ENCODE measurements around the gene DNMT3L. TPM values are rescaled to one million over a fixed set of nuclear protein-coding genes. Genes with fewer than 3 reads are reported as not detected.

DNMT3L gene
- total RNA-seq, 1 donor from 2014 or later = not detected

- no peak overlapping the region for H2AFZ ChIP-seq (ENCODE audit: low read depth, low read length)
- no peaks in the 10 kb centered on the region for H3K4me1 ChIP-seq (ENCODE audit: insufficient read depth, low read length)
- no peaks in the 10 kb centered on the region for H3K27me3 ChIP-seq (ENCODE audit: insufficient read depth, low read length)
- H3K4me2 ChIP-seq (ENCODE audit: low read length) = no peak overlapping the region
- no peaks in the 10 kb centered on the region for H3K9me3 ChIP-seq (ENCODE audit: insufficient read depth, low read depth, low read length)
- no peaks in the 10 kb centered on the region for H4K20me1 ChIP-seq (ENCODE audit: insufficient read depth, low read length)
- no peaks in the 10 kb centered on the region for H3K4me1 Mint-ChIP-seq (ENCODE audit: low read depth, unreplicated experiment)
- H3K36me3 Mint-ChIP-seq (ENCODE audit: low read depth, unreplicated experiment) = no peaks in the 10 kb centered on the region
- FAIRE-seq (no peak), DNase-seq (ENCODE audit: low read depth) (no peak)
- H3K9ac ChIP-seq (ENCODE audit: low read length) = no peak overlapping the region
- peaks cover 17% of the 10 kb centered on the region for H3K27me3 Mint-ChIP-seq (ENCODE audit: low read depth, unreplicated experiment)
- no peak overlapping the region for H3K4me3 ChIP-seq (ENCODE audit: insufficient read depth, low read depth, low read length)
- no peak for TF ChIP-seq EZH2 (IDR thresholded peaks at IDR 0.05; ENCODE audit: insufficient read depth, low read length)
- TF ChIP-seq, protein P1, sequence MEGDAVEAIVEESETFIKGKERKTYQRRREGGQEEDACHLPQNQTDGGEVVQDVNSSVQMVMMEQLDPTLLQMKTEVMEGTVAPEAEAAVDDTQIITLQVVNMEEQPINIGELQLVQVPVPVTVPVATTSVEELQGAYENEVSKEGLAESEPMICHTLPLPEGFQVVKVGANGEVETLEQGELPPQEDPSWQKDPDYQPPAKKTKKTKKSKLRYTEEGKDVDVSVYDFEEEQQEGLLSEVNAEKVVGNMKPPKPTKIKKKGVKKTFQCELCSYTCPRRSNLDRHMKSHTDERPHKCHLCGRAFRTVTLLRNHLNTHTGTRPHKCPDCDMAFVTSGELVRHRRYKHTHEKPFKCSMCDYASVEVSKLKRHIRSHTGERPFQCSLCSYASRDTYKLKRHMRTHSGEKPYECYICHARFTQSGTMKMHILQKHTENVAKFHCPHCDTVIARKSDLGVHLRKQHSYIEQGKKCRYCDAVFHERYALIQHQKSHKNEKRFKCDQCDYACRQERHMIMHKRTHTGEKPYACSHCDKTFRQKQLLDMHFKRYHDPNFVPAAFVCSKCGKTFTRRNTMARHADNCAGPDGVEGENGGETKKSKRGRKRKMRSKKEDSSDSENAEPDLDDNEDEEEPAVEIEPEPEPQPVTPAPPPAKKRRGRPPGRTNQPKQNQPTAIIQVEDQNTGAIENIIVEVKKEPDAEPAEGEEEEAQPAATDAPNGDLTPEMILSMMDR (IDR thresholded peaks at IDR 0.05; ENCODE audit: insufficient read depth, low read depth, low read length) = no peak
- H3K4me3 Mint-ChIP-seq (ENCODE audit: unreplicated experiment) = no peak overlapping the region
- H3K27ac ChIP-seq (ENCODE audit: low read depth, low read length) = no peak overlapping the region
- no peaks in the 10 kb centered on the region for H3K79me2 ChIP-seq (ENCODE audit: insufficient read depth, low read length)
- no peak overlapping the region for H3K27ac Mint-ChIP-seq (ENCODE audit: unreplicated experiment)
- no peaks in the 10 kb centered on the region for H3K36me3 ChIP-seq (ENCODE audit: insufficient read depth, low read length)
- no peaks in the 10 kb centered on the region for H3K9me3 Mint-ChIP-seq (ENCODE audit: unreplicated experiment)
These were observed 7.4 kb upstream of the DNMT3L start for GRCh38 chr21:44269090-44269489.

DNA sequence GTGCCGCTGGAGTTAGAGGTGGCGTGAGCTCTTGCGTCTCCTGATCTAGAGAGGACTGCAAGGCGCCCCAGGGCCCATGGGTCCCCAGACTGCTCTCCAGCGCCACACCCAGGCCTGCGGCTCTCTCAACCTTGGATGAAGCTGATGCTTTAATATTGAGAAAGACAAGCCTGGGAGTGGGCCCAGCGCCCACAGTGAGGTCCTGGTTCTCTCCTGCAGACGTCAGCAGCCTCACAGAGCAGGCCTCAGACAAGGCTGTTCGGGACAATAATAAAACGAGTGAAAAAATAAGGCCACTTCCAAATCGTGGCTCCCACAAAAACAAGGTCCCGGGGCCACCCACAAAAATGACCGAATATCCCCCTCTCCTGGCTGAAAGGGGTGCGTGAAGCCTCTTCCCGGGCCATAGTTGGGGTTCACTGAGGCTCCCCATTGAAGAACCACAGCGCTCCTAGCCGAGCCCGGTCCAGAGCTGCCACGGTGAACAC, 6.0 kb upstream of the DNMT3L start:
- Mint-ChIP-seq H3K9me3 (ENCODE audit: unreplicated experiment) (no peaks in the 10 kb centered on the region), H3K4me1 (ENCODE audit: low read depth, unreplicated experiment) (no peaks in the 10 kb centered on the region), H3K27me3 (ENCODE audit: low read depth, unreplicated experiment) (peaks cover 14% of the 10 kb centered on the region), H3K27ac (ENCODE audit: unreplicated experiment) (no peak overlapping the region), H3K36me3 (ENCODE audit: low read depth, unreplicated experiment) (no peaks in the 10 kb centered on the region), H3K4me3 (ENCODE audit: unreplicated experiment) (no peak overlapping the region)
- DNase-seq (ENCODE audit: low read depth) (no peak), FAIRE-seq (no peak)
- Histone ChIP-seq H3K27me3 (ENCODE audit: insufficient read depth, low read length) (no peaks in the 10 kb centered on the region), H4K20me1 (ENCODE audit: insufficient read depth, low read length) (no peaks in the 10 kb centered on the region), H3K79me2 (ENCODE audit: insufficient read depth, low read length) (no peaks in the 10 kb centered on the region), H3K4me1 (ENCODE audit: insufficient read depth, low read length) (no peaks in the 10 kb centered on the region), H3K9ac (ENCODE audit: low read length) (no peak overlapping the region), H3K4me2 (ENCODE audit: low read length) (no peak overlapping the region), H3K27ac (ENCODE audit: low read depth, low read length) (no peak overlapping the region), H2AFZ (ENCODE audit: low read depth, low read length) (no peak overlapping the region), H3K4me3 (ENCODE audit: insufficient read depth, low read depth, low read length) (no peak overlapping the region), H3K36me3 (ENCODE audit: insufficient read depth, low read length) (no peaks in the 10 kb centered on the region), H3K9me3 (ENCODE audit: insufficient read depth, low read depth, low read length) (no peaks in the 10 kb centered on the region)
- TF ChIP-seq EZH2 (IDR thresholded peaks at IDR 0.05; ENCODE audit: insufficient read depth, low read length) = no peak
- TF ChIP-seq, protein P1 (IDR thresholded peaks at IDR 0.05; ENCODE audit: insufficient read depth, low read depth, low read length) = no peak

DNA sequence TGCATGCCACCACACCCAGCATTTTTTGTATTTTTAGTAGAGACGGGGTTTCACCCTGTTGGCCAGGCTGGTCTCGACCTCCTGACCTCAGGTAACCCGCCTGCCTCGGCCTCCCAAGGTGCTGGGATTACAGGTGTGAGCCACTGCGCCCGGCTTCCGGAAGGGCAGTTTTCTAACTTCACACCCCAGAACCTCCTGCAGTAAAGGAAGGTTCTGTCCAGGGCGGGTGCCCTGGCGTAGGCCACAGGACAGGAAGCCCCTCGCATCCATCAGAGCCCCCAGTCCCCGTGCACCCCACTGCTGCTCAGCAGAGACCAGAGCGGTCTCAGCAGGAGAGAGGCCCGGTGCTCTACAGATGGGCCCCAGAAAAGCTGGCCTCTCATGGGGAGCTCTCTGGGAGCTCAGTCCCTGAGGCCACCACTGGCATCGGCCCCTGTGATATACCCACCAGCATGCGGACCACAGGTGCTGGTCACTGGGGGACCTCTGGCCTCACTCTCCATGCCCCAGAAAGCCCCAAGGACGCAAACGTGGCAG, 4.1 kb upstream of the DNMT3L start:
- TF ChIP-seq, protein P1 (IDR thresholded peaks at IDR 0.05; ENCODE audit: insufficient read depth, low read depth, low read length) = no peak
- no peak for TF ChIP-seq EZH2 (IDR thresholded peaks at IDR 0.05; ENCODE audit: insufficient read depth, low read length)
- FAIRE-seq = no peak
- no peak overlapping the region for H3K4me3 Mint-ChIP-seq (ENCODE audit: unreplicated experiment)

More for the DNA sequence above, 4.1 kb upstream of the DNMT3L start:
- no peaks in the 10 kb centered on the region for H3K79me2 ChIP-seq (ENCODE audit: insufficient read depth, low read length)
- H3K27me3 Mint-ChIP-seq (ENCODE audit: low read depth, unreplicated experiment) = peaks cover 14% of the 10 kb centered on the region
- no peaks in the 10 kb centered on the region for H3K9me3 Mint-ChIP-seq (ENCODE audit: unreplicated experiment)
- H3K4me1 ChIP-seq (ENCODE audit: insufficient read depth, low read length) = no peaks in the 10 kb centered on the region
- H3K4me2 ChIP-seq (ENCODE audit: low read length) = no peak overlapping the region
- H3K4me1 Mint-ChIP-seq (ENCODE audit: low read depth, unreplicated experiment) = no peaks in the 10 kb centered on the region
- no peaks in the 10 kb centered on the region for H4K20me1 ChIP-seq (ENCODE audit: insufficient read depth, low read length)
- no peaks in the 10 kb centered on the region for H3K9me3 ChIP-seq (ENCODE audit: insufficient read depth, low read depth, low read length)
- H3K4me3 ChIP-seq (ENCODE audit: insufficient read depth, low read depth, low read length) = no peak overlapping the region
- no peak overlapping the region for H2AFZ ChIP-seq (ENCODE audit: low read depth, low read length)
- H3K27me3 ChIP-seq (ENCODE audit: insufficient read depth, low read length) = no peaks in the 10 kb centered on the region
- H3K9ac ChIP-seq (ENCODE audit: low read length) = no peak overlapping the region
- H3K36me3 ChIP-seq (ENCODE audit: insufficient read depth, low read length) = no peaks in the 10 kb centered on the region
- DNase-seq (ENCODE audit: low read depth) = no peak
- no peak overlapping the region for H3K27ac Mint-ChIP-seq (ENCODE audit: unreplicated experiment)
- no peak overlapping the region for H3K27ac ChIP-seq (ENCODE audit: low read depth, low read length)
- H3K36me3 Mint-ChIP-seq (ENCODE audit: low read depth, unreplicated experiment) = no peaks in the 10 kb centered on the region

Measured in astrocyte (in vitro differentiated cells and primary cell).